Epithelial cell of esophagus (primary cell): ENCODE measurements around the gene EPN3.
A peak's percentile ranks its signal among the peaks of the same experiment; 100 is the strongest.

Experiments
- DNase-seq: peaks from one replicate; pipeline ENCODE4 v3.0.0; 2010; ENCODE audit warnings: low read depth
- H3K4me3 ChIP-seq: 2 replicates; pipeline ENCODE4 v1.5.1; 2011; ENCODE audit warnings: mild to moderate bottlenecking, low read length, control low read depth
- TF ChIP-seq, protein P1 (sequence below): IDR thresholded peaks from 2 replicates; pipeline ENCODE4 v1.5.1; 2011; ENCODE audit warnings: low read depth, mild to moderate bottlenecking, low read length, control low read depth, inconsistent platforms; ENCODE audit not compliant: insufficient read depth; ENCODE audit errors: missing control alignments

Gene EPN3

GRCh38 chr17:50585346-50585745, 52.8 kb downstream of the EPN3 start:
- peak; percentile 13 for DNase-seq
- no peak overlapping the region for H3K4me3 ChIP-seq
- TF ChIP-seq, protein P1, sequence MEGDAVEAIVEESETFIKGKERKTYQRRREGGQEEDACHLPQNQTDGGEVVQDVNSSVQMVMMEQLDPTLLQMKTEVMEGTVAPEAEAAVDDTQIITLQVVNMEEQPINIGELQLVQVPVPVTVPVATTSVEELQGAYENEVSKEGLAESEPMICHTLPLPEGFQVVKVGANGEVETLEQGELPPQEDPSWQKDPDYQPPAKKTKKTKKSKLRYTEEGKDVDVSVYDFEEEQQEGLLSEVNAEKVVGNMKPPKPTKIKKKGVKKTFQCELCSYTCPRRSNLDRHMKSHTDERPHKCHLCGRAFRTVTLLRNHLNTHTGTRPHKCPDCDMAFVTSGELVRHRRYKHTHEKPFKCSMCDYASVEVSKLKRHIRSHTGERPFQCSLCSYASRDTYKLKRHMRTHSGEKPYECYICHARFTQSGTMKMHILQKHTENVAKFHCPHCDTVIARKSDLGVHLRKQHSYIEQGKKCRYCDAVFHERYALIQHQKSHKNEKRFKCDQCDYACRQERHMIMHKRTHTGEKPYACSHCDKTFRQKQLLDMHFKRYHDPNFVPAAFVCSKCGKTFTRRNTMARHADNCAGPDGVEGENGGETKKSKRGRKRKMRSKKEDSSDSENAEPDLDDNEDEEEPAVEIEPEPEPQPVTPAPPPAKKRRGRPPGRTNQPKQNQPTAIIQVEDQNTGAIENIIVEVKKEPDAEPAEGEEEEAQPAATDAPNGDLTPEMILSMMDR: no peak

DNA sequence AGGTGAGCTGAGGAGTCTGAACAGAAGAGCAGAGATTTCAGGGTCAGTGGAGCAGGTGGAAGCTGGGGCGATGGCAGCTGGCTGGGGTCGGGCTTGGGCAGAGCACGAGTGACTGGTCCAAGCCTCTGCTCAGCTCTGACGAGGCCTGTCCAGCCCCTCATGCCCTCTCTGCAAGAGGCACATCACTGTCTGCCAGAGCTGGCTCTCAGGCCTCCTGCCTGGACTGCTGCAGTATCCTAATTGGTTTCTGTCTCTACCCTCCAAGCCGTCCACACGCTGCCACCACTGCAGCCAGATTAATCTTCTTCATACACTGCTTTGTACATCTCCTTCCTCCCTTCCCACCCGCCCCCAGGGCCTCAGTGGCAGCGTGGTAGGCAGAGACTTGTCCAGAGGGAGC, 53.4 kb downstream of the EPN3 start:
- TF ChIP-seq, protein P1: no peak
- no peak for DNase-seq
- H3K4me3 ChIP-seq: no peak overlapping the region

DNA sequence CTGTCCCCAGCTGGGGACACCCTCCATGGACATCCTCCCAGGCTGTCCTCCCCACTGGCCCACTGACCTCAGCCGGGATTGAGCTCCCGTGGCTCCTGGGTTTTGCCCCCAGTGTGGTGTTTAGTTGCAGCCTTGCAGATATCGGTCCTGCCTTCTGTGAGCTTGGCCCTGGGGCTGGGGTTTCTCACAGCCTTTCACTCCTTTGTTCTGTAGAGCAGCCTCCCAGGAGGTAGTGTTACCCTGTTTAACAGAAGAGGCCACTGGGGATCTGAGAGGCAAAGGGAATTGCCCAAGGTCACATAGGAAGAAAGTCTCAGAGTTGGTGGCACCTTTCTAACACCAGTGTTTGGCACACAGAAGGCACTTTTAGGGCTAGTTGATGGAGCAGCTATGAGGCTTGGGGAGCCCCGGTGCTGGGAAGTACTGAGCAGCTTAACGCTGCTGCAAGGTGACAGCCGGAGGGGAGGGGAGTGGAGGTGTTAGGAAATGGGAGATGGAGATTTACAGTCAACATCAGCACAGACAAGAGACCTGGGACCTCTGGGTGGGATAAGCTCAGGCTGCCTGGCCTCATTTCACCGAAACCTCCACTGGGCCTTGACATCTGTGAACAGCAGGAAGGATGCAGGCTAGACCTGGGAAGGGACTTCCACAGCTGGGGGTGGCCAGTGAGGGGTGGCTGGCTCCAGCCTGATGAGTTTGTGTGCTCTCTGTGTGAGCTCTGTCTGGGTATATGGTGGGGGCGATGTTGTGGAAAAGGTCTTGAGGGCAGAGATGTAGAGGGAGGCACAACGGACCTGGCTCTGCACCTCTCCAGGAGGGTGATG, 54.1 kb downstream of the EPN3 start:
- no peak overlapping the region for H3K4me3 ChIP-seq
- TF ChIP-seq, protein P1: no peak
- DNase-seq: no peak

DNA sequence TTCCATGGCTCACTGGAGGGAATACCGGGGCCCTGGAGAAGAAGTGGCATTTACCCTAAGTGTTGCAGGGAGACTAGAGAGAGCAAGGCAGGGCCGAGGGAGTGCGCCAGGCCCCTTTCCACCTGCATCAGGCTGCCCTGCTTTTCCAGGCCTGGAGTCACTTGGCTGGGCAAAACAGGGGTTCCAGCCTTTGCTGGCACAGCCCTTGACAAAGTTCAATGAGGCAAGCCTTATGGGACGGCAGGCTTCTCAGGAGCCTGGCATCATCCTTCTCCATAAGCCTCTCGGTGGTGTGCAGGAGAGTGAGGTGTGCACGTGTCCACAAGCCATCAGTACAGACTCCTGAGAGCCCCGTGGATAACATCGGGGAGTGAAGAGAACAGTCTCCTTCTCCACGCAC, 55.0 kb downstream of the EPN3 start:
- DNase-seq: no peak
- no peak overlapping the region for H3K4me3 ChIP-seq
- TF ChIP-seq, protein P1: no peak

DNA sequence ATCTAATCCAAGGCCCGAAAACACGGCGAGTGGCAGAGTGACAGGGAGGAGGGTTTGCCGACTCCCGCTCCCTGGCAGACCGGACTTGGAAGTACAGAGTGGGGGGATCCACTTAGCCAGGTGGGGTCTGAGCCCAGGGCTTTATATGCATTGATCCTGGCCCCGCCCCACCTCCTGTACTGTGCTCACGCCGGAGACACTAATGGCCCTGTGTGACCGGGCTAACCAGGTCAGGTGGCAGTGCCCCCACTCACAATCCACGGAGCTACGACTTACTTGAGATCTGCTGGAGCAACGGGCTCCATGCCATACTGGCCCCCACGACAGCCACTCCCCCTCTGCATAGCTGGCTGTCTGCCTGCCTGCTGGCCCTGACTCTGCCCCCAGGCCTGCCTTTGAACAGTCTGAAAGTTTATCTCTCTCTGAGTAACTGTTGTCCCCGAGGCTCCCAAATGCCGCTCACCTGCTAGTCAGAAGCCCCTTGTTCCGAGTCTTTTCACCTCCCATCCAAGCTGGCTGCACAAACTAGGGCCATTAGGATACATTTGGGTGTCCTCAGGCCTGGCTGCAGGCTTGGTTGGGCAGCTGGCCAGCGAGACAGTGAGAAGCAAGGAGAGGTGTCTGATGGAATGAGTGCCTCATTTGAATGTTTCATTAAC, 56.0 kb downstream of the EPN3 start:
- no peak overlapping the region for H3K4me3 ChIP-seq
- no peak for DNase-seq
- TF ChIP-seq, protein P1: no peak

DNA sequence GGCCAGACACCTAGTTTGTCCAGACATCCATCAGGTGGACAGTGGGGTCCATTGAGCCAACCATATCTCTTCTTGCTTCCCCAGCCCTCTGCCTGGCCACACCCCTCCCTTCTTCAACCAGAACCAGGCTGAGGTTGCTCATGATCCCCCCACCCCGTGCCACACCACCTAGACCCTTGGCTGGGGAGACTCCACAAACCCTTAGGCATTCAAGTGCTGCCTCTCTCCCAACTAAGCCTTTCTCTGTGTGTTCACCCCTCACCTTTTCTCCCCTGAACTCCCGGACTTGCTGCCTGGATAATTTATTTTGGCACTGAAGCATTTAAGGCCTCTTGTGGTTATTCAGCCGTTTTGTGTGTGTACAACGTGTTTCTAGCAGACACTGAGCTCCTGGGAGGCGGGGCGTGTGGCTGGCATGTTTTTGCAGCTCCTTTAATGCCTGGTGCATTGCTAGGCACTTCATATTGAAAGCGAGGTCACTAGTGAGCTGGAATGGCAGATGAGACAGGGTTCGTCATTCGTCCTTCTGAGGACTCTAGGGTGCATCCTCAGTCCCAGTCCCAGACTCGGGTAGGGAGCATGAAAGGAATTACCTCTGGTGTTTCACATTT, 56.7 kb downstream of the EPN3 start:
- TF ChIP-seq, protein P1: no peak
- no peak overlapping the region for H3K4me3 ChIP-seq
- DNase-seq: peak; percentile 62
